22Rv1 (cell line): ENCODE results near the gene FSD1.

Experiments used
- CTCF ChIP-seq: fragments of 450-650 bp; IDR thresholded peaks from 2 replicates; pipeline ENCODE4 v1.5.1; 2017; ENCODE audit warnings: mild to moderate bottlenecking
- ZFX ChIP-seq: fragments of 450-650 bp; IDR thresholded peaks from 2 replicates; pipeline ENCODE4 v1.6.1; 2017; ENCODE audit warnings: antibody characterized with exemption, borderline replicate concordance

- no peak for TF ChIP-seq CTCF
- no peak for TF ChIP-seq ZFX
Measured at GRCh38 chr19:4310247-4311121, 6.1 kb downstream of the FSD1 start.
